ENCODE measurements around the gene NAXE. TPM values are rescaled to one million over a fixed set of nuclear protein-coding genes. Genes with fewer than 3 reads are reported as not detected.

The NAXE gene
- total and polyA plus RNA-seq, 2 of the 13 experiments (the other 11 are each of a cell fraction or from before 2014, with no cell fraction given): 39.4 to 59.4 TPM

DNA sequence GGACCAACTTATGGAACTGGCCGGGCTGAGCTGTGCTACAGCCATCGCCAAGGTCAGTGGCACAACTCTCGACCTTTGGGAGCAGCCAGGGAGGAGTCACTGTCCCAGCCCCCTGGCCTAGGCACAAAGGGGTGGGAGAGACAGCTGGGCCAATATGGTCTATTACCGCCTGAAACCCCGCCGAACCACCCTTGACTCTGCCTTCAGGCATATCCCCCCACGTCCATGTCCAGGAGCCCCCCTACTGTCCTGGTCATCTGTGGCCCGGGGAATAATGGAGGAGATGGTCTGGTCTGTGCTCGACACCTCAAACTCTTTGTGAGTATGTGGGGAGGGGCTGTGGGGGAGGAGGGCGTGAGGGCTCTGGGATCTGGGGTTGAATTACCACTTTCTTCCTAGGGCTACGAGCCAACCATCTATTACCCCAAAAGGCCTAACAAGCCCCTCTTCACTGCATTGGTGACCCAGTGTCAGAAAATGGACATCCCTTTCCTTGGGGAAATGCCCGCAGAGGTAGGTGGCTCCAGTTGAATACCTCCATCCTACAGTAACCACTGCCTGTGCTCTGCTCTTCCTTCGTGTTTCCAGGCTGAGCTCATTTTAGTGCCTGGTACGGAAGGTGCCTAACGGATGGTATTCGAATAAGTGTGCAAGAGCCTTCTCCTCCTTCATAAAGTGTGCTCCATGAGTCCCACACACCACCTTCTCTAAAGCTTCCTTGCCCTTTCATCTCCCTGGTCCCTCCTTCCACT lies 758 bp downstream of the NAXE start:
- ChIA-PET CTCF (ENCODE audit: low intra/inter-chr PET ratio, low total read pairs) (no interaction called here), POLR2A (interaction anchor here (1.0 to 2.3 kb wide), 7 partner anchors 9 to 135 kb away, joined by 3 to 36 read pairs (median 8); partner anchors contain the start of gene GPATCH4)
- Histone ChIP-seq H3K9me3 (ENCODE audit: low read length) (no peaks in the 10 kb centered on the region), H3K27me3 (ENCODE audit: control insufficient read depth in 1 of 2, insufficient read depth in 2 of 2, low read length in 2 of 2) (no peaks in the 10 kb centered on the region), H3K4me2 (ENCODE audit: low read depth, low read length) (peak overlapping the region; percentile 92), H2AFZ (ENCODE audit: low read length) (no peak overlapping the region), H3K9ac (ENCODE audit: insufficient read depth, low read depth, low read length) (peak overlapping the region; percentile 87), H4K20me1 (ENCODE audit: insufficient read depth, low read length) (no peaks in the 10 kb centered on the region), H3K4me3 (replicated peaks in 1 of 3; ENCODE audit: insufficient read depth in 1 of 3, low read depth in 2 of 3, low read length in 3 of 3) (peak overlapping the region; percentile 73 to 86 (median 81); a peak in 5 of 6 replicates), H3K27ac (ENCODE audit: extremely low read length, insufficient read depth, low read length) (peak overlapping the region; percentile 68), H3K36me3 (replicated peaks in 1 of 2; ENCODE audit: control insufficient read depth in 1 of 2, insufficient read depth in 2 of 2, low read length in 2 of 2) (peaks cover 3 to 34% of the 10 kb centered on the region in 2 experiments), H3K79me2 (ENCODE audit: insufficient read depth, low read length) (peaks cover 3% of the 10 kb centered on the region), H3K4me1 (ENCODE audit: insufficient read depth, low read length) (peaks cover 21% of the 10 kb centered on the region)
- FAIRE-seq: no peak
- in situ Hi-C loops (cut with HindIII; ENCODE audit: extremely low pct_ligation_motif_present, low pct_unique_long_range_greater_than_20kb) (no loop called here), intact Hi-C loops (cut with micrococcal nuclease; ENCODE audit: unreplicated experiment) (no loop called here)
- TSS peak; percentile 58 for BruUV-seq (replicated peaks)
- ATAC-seq: peak; percentile 50; the same call in 2 of the 3 replicates
- WGBS (ENCODE audit: low lambda C conversion rate): 64% methylated on average over 11 of the region's 16 CpGs
- no peak for DNase-seq (ENCODE audit: low spot score)
- TF ChIP-seq SP5 (CRISPR knock-in tag; IDR thresholded peaks at IDR 0.05; ENCODE audit: borderline replicate concordance, low read depth) (no peak), ZNF263 (CRISPR knock-in tag; IDR thresholded peaks at IDR 0.05) (peak; percentile 35; the same call in 1 of the 2 replicates), SETDB1 (CRISPR knock-in tag; IDR thresholded peaks at IDR 0.05; ENCODE audit: borderline replicate concordance) (no peak), CBFB (CRISPR knock-in tag; IDR thresholded peaks at IDR 0.05) (no peak), ZNF691 (CRISPR knock-in tag; IDR thresholded peaks at IDR 0.05; ENCODE audit: borderline replicate concordance, low read depth) (peak; percentile 92), TRIM24 (CRISPR knock-in tag; IDR thresholded peaks at IDR 0.05) (no peak), ZNF616 (CRISPR knock-in tag; IDR thresholded peaks at IDR 0.05; ENCODE audit: low read depth) (0 out of 2 replicates have a peak, but pooled peaks have one; percentile 6), NFKB2 (CRISPR knock-in tag; IDR thresholded peaks at IDR 0.05; ENCODE audit: borderline replicate concordance) (no peak), ZSCAN22 (CRISPR knock-in tag; IDR thresholded peaks at IDR 0.05) (no peak), ZNF619 (CRISPR knock-in tag; IDR thresholded peaks at IDR 0.05) (0 out of 2 replicates have a peak, but pooled peaks have one; percentile 23), ZNF33A (CRISPR knock-in tag; IDR thresholded peaks at IDR 0.05; ENCODE audit: borderline replicate concordance) (no peak), NR3C1 (CRISPR knock-in tag; IDR thresholded peaks at IDR 0.05) (no peak), TAF15 (IDR thresholded peaks at IDR 0.05; ENCODE audit: low read depth, low read length, poor library complexity, severe bottlenecking) (no peak), ZNF282 (IDR thresholded peaks at IDR 0.05; ENCODE audit: partially characterized antibody) (no peak), NFYB (CRISPR knock-in tag; IDR thresholded peaks at IDR 0.05) (no peak), ZNF292 (CRISPR knock-in tag; IDR thresholded peaks at IDR 0.05; ENCODE audit: borderline replicate concordance, low read depth) (no peak), POLR2A (IDR thresholded peaks at IDR 0.05; ENCODE audit: insufficient read depth in 1 of 2, low read depth in 2 of 2, low read length in 2 of 2) (peak in 1 of 2 experiments; percentile 23; a peak in 2 of 4 replicates), ZNF670 (CRISPR knock-in tag; IDR thresholded peaks at IDR 0.05; ENCODE audit: borderline replicate concordance) (peak; percentile 10; the same call in 1 of the 2 replicates)
- TF ChIP-seq, protein P1, sequence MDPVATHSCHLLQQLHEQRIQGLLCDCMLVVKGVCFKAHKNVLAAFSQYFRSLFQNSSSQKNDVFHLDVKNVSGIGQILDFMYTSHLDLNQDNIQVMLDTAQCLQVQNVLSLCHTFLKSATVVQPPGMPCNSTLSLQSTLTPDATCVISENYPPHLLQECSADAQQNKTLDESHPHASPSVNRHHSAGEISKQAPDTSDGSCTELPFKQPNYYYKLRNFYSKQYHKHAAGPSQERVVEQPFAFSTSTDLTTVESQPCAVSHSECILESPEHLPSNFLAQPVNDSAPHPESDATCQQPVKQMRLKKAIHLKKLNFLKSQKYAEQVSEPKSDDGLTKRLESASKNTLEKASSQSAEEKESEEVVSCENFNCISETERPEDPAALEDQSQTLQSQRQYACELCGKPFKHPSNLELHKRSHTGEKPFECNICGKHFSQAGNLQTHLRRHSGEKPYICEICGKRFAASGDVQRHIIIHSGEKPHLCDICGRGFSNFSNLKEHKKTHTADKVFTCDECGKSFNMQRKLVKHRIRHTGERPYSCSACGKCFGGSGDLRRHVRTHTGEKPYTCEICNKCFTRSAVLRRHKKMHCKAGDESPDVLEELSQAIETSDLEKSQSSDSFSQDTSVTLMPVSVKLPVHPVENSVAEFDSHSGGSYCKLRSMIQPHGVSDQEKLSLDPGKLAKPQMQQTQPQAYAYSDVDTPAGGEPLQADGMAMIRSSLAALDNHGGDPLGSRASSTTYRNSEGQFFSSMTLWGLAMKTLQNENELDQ (CRISPR knock-in tag; IDR thresholded peaks at IDR 0.05; ENCODE audit: borderline replicate concordance): no peak
- TF ChIP-seq, protein P2, sequence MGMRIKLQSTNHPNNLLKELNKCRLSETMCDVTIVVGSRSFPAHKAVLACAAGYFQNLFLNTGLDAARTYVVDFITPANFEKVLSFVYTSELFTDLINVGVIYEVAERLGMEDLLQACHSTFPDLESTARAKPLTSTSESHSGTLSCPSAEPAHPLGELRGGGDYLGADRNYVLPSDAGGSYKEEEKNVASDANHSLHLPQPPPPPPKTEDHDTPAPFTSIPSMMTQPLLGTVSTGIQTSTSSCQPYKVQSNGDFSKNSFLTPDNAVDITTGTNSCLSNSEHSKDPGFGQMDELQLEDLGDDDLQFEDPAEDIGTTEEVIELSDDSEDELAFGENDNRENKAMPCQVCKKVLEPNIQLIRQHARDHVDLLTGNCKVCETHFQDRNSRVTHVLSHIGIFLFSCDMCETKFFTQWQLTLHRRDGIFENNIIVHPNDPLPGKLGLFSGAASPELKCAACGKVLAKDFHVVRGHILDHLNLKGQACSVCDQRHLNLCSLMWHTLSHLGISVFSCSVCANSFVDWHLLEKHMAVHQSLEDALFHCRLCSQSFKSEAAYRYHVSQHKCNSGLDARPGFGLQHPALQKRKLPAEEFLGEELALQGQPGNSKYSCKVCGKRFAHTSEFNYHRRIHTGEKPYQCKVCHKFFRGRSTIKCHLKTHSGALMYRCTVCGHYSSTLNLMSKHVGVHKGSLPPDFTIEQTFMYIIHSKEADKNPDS (CRISPR knock-in tag; IDR thresholded peaks at IDR 0.05): no peak

All from HepG2 (cell line).